ENCODE results near the gene LGALS3BP.

GRCh38 chr17:78993981-78994671 lies 14.4 kb upstream of the LGALS3BP start:
- TF ChIP-seq CTCF (IDR thresholded peaks at IDR 0.05; ENCODE audit: insufficient read depth, low read length, poor library complexity, severe bottlenecking): no peak
- no peak for TF ChIP-seq EZH2phosphoT487 (conservative IDR thresholded peaks at IDR 0.05; ENCODE audit: low read length)

Data from SU-DHL-6 (cell line).